Neuronal stem cell (in vitro differentiated cells): ENCODE measurements around the gene EXT2.

ENCODE experiments used
- DNase-seq: peaks from one replicate; pipeline ENCODE4 v3.0.0-alpha.2; 2013; ENCODE audit warnings: low spot score
- H2AFZ ChIP-seq: one replicate; pipeline ENCODE4 v1.6.1; 2013; ENCODE audit warnings: mild to moderate bottlenecking, low read length, inconsistent platforms
- H2AK5ac ChIP-seq: 2 replicates; pipeline ENCODE4 v1.6.1; 2013; ENCODE audit warnings: low read depth, mild to moderate bottlenecking, inconsistent platforms, low read length, moderate library complexity, mixed read lengths
- H2BK120ac ChIP-seq: 2 replicates; pipeline ENCODE4 v1.6.1; 2013; ENCODE audit warnings: low read depth, mild to moderate bottlenecking, inconsistent platforms, low read length, moderate library complexity, mixed read lengths
- H2BK12ac ChIP-seq: one replicate; pipeline ENCODE4 v1.6.1; 2013; ENCODE audit warnings: low read length, inconsistent platforms
- H2BK15ac ChIP-seq: 2 replicates; pipeline ENCODE4 v1.6.1; 2013; ENCODE audit warnings: mild to moderate bottlenecking, low read length, inconsistent platforms, mixed read lengths
- H2BK5ac ChIP-seq: one replicate; pipeline ENCODE4 v1.6.1; 2013; ENCODE audit warnings: inconsistent platforms, mild to moderate bottlenecking, low read length, moderate library complexity
- H3K14ac ChIP-seq: one replicate; pipeline ENCODE4 v1.6.1; 2013; ENCODE audit warnings: low read length, inconsistent platforms
- H3K18ac ChIP-seq: 2 replicates; pipeline ENCODE4 v1.6.1; 2013; ENCODE audit warnings: low read length, inconsistent platforms
- H3K23ac ChIP-seq: 2 replicates; pipeline ENCODE4 v1.6.1; 2013; ENCODE audit warnings: low read depth, mild to moderate bottlenecking, mixed read lengths, low read length, inconsistent platforms; ENCODE audit not compliant: poor library complexity
- H3K27ac ChIP-seq: replicated peaks from 3 replicates; pipeline ENCODE4 v1.5.1; 2013; ENCODE audit warnings: low read length, inconsistent platforms
- H3K27me3 ChIP-seq, 3 experiments: 2 replicates each; pipeline ENCODE4 v1.6.1; 2013; ENCODE audit warnings: low read length in 3 of 3, mild to moderate bottlenecking in 2 of 3, inconsistent platforms in 1 of 3, low read depth in 1 of 3, mixed read lengths in 1 of 3, moderate library complexity in 1 of 3; ENCODE audit not compliant: control insufficient read depth in 3 of 3, insufficient read depth in 3 of 3
- H3K36me3 ChIP-seq, 2 donors: replicated peaks in 1 of 2; 2 replicates each; pipeline ENCODE4 v1.6.1; 2013; ENCODE audit warnings: low read length in 2 of 2; ENCODE audit not compliant: control insufficient read depth in 2 of 2, insufficient read depth in 2 of 2
- H3K4ac ChIP-seq: 2 replicates; pipeline ENCODE4 v1.6.1; 2013; ENCODE audit warnings: inconsistent platforms, mild to moderate bottlenecking, low read length, moderate library complexity
- H3K4me1 ChIP-seq, 2 donors: 1 replicate in 1 of 2; 2 replicates in 1 of 2; pipeline ENCODE4 v1.6.1; 2013; ENCODE audit warnings: low read length in 2 of 2, low read depth in 1 of 2; ENCODE audit not compliant: control insufficient read depth in 2 of 2, insufficient read depth in 1 of 2
- H3K4me2 ChIP-seq: one replicate; pipeline ENCODE4 v1.6.1; 2013; ENCODE audit warnings: mild to moderate bottlenecking, low read length, inconsistent platforms; ENCODE audit not compliant: insufficient read depth, poor library complexity, severe bottlenecking
- H3K4me3 ChIP-seq, 2 donors: 2 replicates each; pipeline ENCODE4 v1.5.1; 2013; ENCODE audit warnings: low read length in 2 of 2, mild to moderate bottlenecking in 2 of 2, inconsistent platforms in 1 of 2, moderate library complexity in 1 of 2
- H3K79me1 ChIP-seq: one replicate; pipeline ENCODE4 v1.6.1; 2013; ENCODE audit warnings: low read depth, mild to moderate bottlenecking, inconsistent platforms, low read length, moderate library complexity
- H3K9ac ChIP-seq: one replicate; pipeline ENCODE4 v1.6.1; 2013; ENCODE audit warnings: mild to moderate bottlenecking, low read depth, low read length, inconsistent platforms; ENCODE audit not compliant: poor library complexity
- H3K9me3 ChIP-seq, 2 donors: replicated peaks in 1 of 2; 2 replicates each; pipeline versions ENCODE3 to v1.6.1; 2013; ENCODE audit warnings: low read length in 2 of 2, mild to moderate bottlenecking in 2 of 2, inconsistent platforms in 1 of 2, low read depth in 1 of 2, mixed read lengths in 1 of 2, moderate library complexity in 1 of 2; ENCODE audit not compliant: control insufficient read depth in 2 of 2, insufficient read depth in 1 of 2
- H4K8ac ChIP-seq: one replicate; pipeline ENCODE4 v1.6.1; 2013; ENCODE audit warnings: low read depth, mild to moderate bottlenecking, inconsistent platforms, low read length, moderate library complexity
- H4K91ac ChIP-seq: one replicate; pipeline ENCODE4 v1.6.1; 2013; ENCODE audit warnings: low read length, low read depth, mild to moderate bottlenecking, inconsistent platforms; ENCODE audit not compliant: poor library complexity
- WGBS, 2 donors: extraction: QIAGEN DNeasy Blood & Tissue Kit; methylation state at CpG; one replicate each; pipeline ENCODE4 v1.1.7; 2013; ENCODE audit warnings: missing lambda C conversion rate in 2 of 2, mixed read lengths in 1 of 2; ENCODE audit not compliant: insufficient read length in 2 of 2, insufficient replicate concordance in 1 of 2; ENCODE audit errors: extremely low coverage in 2 of 2; 5-methylcytosine and 5-hydroxymethylcytosine counted together

Gene EXT2

GRCh38 chr11:44083906-44084305 lies 11.6 kb upstream of the EXT2 start:
- H3K14ac ChIP-seq, result no peak overlapping the region
- DNase-seq, result no peak
- H4K91ac ChIP-seq, result no peak overlapping the region
- no peaks in the 10 kb centered on the region for H3K9me3 ChIP-seq
- H3K18ac ChIP-seq, result no peak overlapping the region
- WGBS, 2 donors, result no CpG with 5 or more reads among the region's 5 CpGs
- H3K27me3 ChIP-seq, result peaks cover 0 to 17% (median 0%) of the 10 kb centered on the region in 3 experiments
- no peak overlapping the region for H3K4me3 ChIP-seq
- no peak overlapping the region for H3K27ac ChIP-seq
- H2AFZ ChIP-seq, result no peak overlapping the region
- no peak overlapping the region for H3K23ac ChIP-seq
- H2BK12ac ChIP-seq, result no peak overlapping the region
- H3K9ac ChIP-seq, result no peak overlapping the region
- H3K4ac ChIP-seq, result no peak overlapping the region
- no peaks in the 10 kb centered on the region for H3K36me3 ChIP-seq
- no peak overlapping the region for H2BK5ac ChIP-seq
- H2BK120ac ChIP-seq, result no peak overlapping the region
- H3K79me1 ChIP-seq, result no peaks in the 10 kb centered on the region
- H4K8ac ChIP-seq, result no peak overlapping the region
- no peak overlapping the region for H2BK15ac ChIP-seq
- H3K4me2 ChIP-seq, result no peak overlapping the region
- H3K4me1 ChIP-seq, result peaks cover 0 to 2% of the 10 kb centered on the region in 2 donors
- no peak overlapping the region for H2AK5ac ChIP-seq

DNA sequence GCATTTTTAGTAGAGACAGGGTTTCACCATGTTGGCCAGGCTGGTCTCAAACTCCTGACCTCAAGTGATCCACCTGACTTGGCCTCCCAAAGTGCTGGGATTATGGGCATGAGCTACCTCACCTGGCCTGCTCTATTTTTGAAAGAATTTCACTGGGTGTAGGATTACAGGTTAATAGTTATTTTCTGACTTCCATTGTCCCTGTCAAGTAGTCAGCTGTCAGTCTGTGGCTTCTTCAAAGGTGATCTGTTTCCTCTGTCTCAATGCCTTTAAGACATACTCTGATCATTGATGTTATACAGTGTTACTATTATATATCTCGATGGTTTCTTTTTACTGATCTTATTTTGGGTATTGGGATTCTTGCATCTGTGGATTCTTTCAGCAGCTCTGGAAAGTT lies 10.1 kb upstream of the EXT2 start:
- Histone ChIP-seq H3K18ac (no peak overlapping the region), H3K4me1 (no peaks in the 10 kb centered on the region), H2AK5ac (no peak overlapping the region), H4K91ac (no peak overlapping the region), H2BK12ac (no peak overlapping the region), H3K9me3 (no peaks in the 10 kb centered on the region), H3K27ac (no peak overlapping the region), H3K4me2 (no peak overlapping the region), H2BK15ac (no peak overlapping the region), H3K23ac (no peak overlapping the region), H2BK120ac (no peak overlapping the region), H3K36me3 (no peaks in the 10 kb centered on the region), H3K27me3 (peaks cover 0 to 5% (median 0%) of the 10 kb centered on the region in 3 experiments), H3K79me1 (no peaks in the 10 kb centered on the region), H3K14ac (no peak overlapping the region), H2BK5ac (no peak overlapping the region), H2AFZ (no peak overlapping the region), H4K8ac (no peak overlapping the region), H3K4me3 (no peak overlapping the region), H3K9ac (no peak overlapping the region), H3K4ac (no peak overlapping the region)
- no peak for DNase-seq
- whole genome bisulfite sequencing, 2 donors, result no CpG with 5 or more reads among the region's 1 CpG

DNA sequence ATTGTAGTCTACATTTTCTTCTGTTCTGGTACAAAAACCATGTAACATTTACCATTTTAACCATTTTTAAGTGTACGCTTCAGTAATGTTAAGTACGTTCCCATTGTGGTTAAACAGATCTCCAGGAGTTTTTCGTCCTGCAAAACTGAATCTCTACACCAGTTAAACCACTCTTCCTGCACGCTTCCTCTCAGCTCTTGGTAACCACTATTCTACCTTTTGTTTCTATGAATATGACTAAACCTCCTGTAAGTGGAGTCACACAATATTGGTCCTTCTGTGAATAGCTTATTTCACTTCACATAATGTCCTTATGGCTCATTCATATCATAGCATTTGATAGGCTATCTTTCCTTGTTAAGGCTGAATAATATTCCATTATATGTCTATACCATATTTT lies 7.1 kb upstream of the EXT2 start:
- Histone ChIP-seq H2BK120ac (no peak overlapping the region), H3K18ac (no peak overlapping the region)
- WGBS, 2 donors, result no CpG with 5 or more reads among the region's 4 CpGs

GRCh38 chr11:44088871-44089270 lies 6.6 kb upstream of the EXT2 start:
- H2AK5ac ChIP-seq, result no peak overlapping the region
- no peak overlapping the region for H3K9ac ChIP-seq
- no peaks in the 10 kb centered on the region for H3K9me3 ChIP-seq
- no peak overlapping the region for H2BK12ac ChIP-seq
- H2AFZ ChIP-seq, result no peak overlapping the region
- no CpG with 5 or more reads among the region's 4 CpGs for WGBS, 2 donors
- no peak overlapping the region for H2BK15ac ChIP-seq
- no peaks in the 10 kb centered on the region for H3K79me1 ChIP-seq
- H3K4me3 ChIP-seq, result no peak overlapping the region
- no peak overlapping the region for H3K18ac ChIP-seq
- no peaks in the 10 kb centered on the region for H3K4me1 ChIP-seq
- no peak overlapping the region for H3K27ac ChIP-seq
- no peak overlapping the region for H3K14ac ChIP-seq
- no peak overlapping the region for H4K91ac ChIP-seq
- no peak overlapping the region for H3K4me2 ChIP-seq
- no peaks in the 10 kb centered on the region for H3K36me3 ChIP-seq
- no peak overlapping the region for H2BK120ac ChIP-seq
- H3K4ac ChIP-seq, result no peak overlapping the region
- DNase-seq, result no peak
- no peak overlapping the region for H3K23ac ChIP-seq
- no peak overlapping the region for H2BK5ac ChIP-seq
- no peak overlapping the region for H4K8ac ChIP-seq
- peaks cover 0 to 14% (median 2%) of the 10 kb centered on the region in 3 experiments for H3K27me3 ChIP-seq

More for the DNA sequence above, 7.1 kb upstream of the EXT2 start:
- Histone ChIP-seq H3K4ac (no peak overlapping the region), H3K36me3 (no peaks in the 10 kb centered on the region), H3K79me1 (no peaks in the 10 kb centered on the region), H4K91ac (no peak overlapping the region), H4K8ac (no peak overlapping the region), H2BK12ac (no peak overlapping the region), H2BK15ac (no peak overlapping the region), H3K23ac (no peak overlapping the region), H3K4me2 (no peak overlapping the region), H2AK5ac (no peak overlapping the region), H3K9me3 (no peaks in the 10 kb centered on the region), H3K4me1 (no peaks in the 10 kb centered on the region), H3K27me3 (peaks cover 0 to 14% (median 2%) of the 10 kb centered on the region in 3 experiments), H3K27ac (no peak overlapping the region), H3K14ac (no peak overlapping the region), H2BK5ac (no peak overlapping the region), H3K4me3 (no peak overlapping the region), H3K9ac (no peak overlapping the region), H2AFZ (no peak overlapping the region)
- no peak for DNase-seq
